ENCODE results near the gene GRAMD1B.

- TF ChIP-seq CTCF (IDR thresholded peaks at IDR 0.05) (peak in 1 of 2 donors; percentile 65), POLR2A (IDR thresholded peaks at IDR 0.05) (no peak), POLR2AphosphoS5 (IDR thresholded peaks at IDR 0.05) (no peak), EP300 (IDR thresholded peaks at IDR 0.05) (no peak)
Observed at GRCh38 chr11:123640677-123641494, 210.8 kb downstream of the GRAMD1B start.

Measured in suprapubic skin (tissue), 4 donors.